HT-29 (cell line): Measurements from ENCODE around the gene MTARC2. TPM values are rescaled to one million over a fixed set of nuclear protein-coding genes. Genes with fewer than 3 reads are reported as not detected.

ENCODE experiments used
- DNase-seq: peaks from one replicate; pipeline ENCODE4 v3.0.0-alpha.2; 2015; ENCODE audit warnings: low spot score
- total RNA-seq: library from RNA; depleted of rRNA; stranded (reverse); fragments of >200 nt; shearing (Covaris generic); gene quantifications from 2 replicates; pipeline ENCODE4 v1.2.3, GENCODE V29; 2014

MTARC2 gene
- total RNA-seq, 1 experiment from 2014 or later: 6.6 TPM

DNA sequence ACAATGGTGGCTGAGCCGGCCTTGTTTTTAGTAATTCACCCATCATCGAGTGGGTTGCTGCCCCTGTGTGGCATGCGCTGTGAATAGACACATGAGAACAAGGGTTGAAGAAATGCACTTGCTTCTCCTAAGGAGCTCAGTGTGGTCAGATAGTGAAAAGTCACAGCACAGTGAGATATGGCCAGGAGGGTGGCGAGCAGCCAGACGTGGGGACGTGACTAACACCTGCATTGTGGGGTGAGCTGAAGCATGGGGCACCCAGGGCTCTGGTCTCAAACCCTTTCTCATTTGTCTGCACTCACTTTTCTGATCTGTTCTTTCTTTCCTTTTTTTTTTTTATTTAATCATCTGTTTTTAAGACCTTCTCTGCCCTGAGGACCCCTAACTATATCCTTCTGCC, 52.1 kb downstream of the MTARC2 start:
- no peak for DNase-seq

DNA sequence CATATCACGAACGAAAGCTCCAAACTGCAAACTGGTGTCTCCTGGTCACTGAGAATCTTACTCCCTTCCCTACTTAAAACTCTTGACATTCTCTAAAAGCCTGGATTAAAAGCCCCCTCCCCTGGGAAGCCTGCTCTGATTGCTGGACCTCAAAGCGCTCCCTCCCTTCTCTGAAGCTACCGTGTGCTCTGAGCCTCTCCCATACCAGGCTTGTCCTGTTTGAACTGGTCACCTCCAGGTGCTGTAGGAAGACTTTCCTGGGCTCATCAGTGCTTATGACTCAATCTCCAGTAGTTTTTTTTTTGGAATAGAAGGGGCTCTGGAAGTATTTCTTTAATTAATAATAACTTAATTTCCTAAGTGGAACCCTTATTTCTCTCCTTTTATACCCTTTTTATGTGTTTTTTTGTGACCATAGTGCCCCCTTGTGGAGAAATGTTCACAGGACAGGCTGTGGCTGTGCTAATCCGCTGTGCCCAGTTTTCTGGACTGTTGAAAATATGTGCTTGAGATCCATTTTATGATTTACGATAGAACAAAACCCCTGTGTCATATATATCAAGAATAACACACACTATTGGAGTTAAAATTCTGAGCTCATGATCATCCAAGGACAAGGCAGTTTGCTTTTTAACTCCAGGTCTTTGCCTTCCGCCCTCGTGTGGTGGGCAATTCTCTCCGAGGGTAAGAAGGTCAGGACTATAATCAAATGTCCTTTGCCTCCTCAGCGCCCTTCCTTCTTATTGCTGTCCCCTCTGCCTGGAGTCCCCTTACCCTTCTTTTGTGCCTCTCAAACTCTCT, 55.5 kb downstream of the MTARC2 start:
- DNase-seq: peak; percentile 57

DNA sequence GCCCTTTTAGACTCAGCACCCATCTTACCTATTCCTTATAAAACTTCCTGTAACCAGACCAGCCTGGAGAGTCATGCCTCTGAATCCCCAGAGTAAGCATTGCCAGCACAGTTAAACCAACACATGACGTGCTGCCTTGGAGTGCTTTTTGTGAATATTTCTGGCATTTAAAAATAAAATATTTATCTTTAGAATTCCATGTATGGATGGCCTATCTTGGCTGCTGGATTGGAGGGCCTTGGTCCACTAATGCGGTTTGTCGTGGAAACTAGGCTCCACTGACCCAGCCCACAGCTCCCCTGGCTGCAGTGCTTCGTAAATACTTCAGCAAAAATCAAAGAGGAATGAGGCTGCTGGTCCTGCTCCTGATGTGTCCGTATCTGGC, 56.1 kb downstream of the MTARC2 start:
- no peak for DNase-seq

DNA sequence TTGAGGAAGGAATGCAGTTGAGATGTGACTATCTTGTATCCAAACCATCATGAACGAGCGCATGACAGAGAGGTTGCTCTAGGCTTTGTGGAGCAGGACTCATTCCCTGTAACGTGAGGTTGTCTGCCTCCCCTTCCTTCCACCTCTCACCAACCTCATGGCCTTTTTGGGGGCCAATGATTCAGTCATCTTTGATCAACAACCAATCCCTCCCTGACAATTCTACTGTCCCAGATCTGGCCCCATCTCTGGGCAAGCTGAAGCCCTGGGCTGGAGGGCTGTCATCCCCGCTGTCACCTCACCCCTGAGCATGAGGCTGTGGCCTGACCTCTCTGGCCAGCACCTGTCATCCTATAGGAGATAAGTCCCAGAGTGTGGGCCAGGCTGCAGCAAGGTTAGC, 58.3 kb downstream of the MTARC2 start:
- DNase-seq: no peak

DNA sequence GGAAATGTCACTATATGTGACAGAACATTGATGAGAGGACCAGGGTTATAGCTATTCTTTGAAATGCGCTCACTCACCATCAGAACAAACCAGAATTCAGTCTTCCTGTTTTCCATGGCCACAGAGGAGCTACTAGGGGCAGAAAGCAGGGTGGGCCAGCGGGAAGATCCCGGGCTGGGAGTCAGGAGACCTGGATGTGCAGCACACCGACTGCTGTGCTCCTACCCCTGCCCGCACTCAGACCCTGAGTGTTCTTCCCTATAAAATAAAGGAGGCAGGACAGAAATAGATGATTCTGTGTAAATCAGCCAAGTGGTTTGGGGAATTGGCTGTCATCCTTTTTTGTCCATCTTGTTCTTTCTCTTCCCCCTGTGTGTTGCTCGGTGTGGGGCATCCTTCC, 59.6 kb downstream of the MTARC2 start:
- DNase-seq: no peak

DNA sequence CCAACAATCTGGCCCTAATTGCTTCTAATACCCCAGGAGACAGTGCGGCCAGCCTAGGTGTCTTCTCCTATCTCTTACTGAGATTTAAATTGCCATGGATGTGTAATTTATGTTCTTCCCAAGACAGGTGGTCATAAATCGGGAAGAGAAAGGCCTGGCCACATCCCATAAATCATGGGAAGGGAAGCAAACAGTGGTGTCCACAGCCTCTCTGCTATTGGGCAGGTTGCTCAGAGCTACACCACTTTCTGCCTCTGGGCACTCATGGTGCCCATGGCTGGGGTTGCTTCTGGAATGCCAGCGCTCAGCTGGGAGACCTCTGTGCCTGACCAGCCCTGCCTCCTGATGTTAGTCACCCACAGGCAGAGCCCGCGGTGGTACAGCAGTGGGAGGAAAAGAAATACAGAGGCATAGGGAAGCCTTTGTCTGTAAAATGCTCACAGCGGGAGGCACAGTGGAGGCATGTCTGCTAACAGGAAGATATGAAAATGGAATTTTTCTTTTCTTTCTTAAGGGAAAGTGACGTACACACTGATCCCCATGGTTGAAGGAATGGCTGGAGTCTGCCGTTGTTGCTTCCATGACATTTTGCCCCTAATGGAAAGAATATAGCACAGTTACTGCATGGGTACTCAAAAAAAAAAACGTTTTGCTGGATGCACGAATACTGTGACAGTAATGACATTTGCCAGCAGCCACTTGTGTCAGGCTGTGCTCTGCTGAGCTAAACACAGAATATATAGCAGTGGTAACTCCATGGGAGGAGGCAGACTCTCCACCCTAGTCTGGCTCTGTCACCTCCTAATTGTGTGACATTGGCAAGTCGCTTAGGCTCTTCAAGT, 60.4 kb downstream of the MTARC2 start:
- DNase-seq: no peak

DNA sequence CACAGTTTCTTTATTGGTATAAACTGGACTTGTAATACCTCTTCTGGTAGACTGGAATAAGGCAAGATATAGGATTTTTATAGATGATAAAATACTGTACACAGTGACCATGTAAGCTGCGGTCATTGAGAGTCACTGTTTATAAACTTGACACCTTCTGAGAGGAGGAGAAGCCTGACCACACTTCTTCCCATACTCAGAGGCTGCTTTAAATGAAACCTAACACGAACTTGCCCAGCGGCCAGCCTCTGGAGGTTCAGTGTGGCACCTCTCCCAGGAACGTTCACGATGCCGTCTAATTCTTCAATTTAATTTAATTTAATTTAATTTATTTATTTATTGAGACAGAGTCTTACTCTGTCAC, 61.0 kb downstream of the MTARC2 start:
- DNase-seq: no peak

DNA sequence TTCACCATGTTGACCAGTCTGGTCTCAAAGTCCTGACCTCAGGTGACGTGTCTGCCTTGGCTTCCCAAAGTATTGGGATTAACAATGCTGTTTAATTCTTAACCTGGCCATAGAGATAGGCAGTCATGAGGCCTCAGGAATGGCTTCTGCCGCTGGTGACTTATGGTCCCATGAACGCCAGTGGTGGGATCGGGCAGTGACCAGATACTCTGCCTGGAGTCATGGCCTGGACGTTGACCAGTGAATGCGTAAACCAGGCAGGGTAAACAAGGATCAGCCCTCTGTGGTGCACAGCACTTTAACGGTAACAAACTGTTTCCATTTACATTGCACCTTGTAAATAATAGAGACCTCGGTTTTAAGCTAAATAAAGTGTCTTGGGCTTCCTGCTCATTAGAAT, 61.6 kb downstream of the MTARC2 start:
- no peak for DNase-seq

DNA sequence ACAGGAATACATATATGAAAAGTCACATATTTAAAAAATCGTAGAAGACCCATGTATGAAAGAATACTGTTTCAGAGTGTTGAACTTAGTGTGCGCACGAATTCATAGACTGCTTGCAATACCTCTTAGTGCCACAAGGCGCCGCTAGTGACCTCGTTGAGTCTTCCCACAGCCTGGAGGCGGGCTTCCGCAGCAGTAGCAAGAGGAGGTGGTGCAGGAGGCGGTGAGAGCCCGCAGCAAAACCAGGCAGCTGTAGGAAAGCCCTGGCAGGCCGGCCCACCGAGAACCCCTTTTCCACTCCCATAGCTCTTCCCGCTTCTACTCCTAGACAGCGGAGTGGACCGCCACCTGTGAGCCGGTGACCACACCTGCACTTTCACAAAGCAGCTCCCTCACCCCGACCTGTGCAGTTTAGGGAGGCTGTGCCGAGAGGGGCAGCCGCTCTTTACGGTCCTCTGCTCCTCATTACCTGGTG, 62.1 kb downstream of the MTARC2 start:
- peak; percentile 76 for DNase-seq

DNA sequence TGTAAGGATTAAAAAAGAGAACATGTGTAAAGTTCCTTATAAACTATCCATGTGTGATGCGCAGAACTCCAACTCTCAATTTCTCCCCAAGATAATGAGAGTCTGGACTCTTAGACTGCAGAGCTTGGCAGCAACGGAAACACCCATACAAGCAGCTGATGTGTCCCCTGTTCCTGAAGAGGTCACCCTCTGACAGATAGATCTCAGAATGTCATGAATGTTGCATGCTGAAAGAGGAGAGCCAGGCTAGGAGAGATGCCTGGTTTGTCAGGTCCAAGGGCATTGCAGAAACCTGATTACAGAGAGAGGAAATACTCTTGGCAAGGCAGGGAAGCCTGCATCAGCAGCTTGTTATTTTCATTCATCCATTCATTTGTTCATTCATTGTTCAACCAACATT, 62.8 kb downstream of the MTARC2 start:
- no peak for DNase-seq

DNA sequence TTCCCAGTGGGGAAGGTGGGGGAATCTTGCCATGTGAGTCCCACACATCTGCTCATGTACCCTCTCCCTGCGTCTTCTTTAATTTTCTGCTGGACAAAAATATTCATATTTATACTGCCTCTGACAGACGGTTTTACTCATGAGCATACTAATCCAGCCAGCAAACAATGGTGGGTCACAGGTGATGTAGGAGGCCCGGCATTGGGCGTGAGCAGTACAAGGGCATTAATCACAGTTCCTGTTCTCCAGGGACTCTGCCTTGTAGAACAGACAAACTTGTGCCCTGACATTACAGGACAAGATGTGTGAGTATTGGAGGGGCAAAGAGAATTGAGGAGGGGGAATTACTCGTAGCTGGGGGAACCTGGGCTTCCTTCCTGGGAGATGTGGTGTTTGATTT, 63.6 kb downstream of the MTARC2 start:
- DNase-seq: no peak

DNA sequence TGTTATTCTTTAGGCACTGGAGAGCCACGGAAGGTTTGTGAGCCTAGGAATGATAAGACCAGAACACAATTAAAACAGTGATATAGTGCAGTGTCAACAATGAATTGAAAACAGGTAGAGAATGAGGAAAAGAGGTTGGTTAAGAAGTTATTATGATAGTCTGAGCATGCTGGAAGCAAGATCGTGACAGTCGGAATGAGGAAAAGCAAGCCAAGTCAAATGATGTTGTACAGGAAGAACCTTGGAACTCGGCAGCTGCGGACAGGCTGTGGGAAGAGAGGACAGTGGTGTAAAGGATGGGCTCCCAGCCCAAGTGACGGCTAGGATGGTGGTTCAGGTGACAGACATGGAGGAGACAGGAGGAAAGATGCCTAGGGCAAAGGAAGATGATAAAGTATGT, 64.2 kb downstream of the MTARC2 start:
- no peak for DNase-seq

DNA sequence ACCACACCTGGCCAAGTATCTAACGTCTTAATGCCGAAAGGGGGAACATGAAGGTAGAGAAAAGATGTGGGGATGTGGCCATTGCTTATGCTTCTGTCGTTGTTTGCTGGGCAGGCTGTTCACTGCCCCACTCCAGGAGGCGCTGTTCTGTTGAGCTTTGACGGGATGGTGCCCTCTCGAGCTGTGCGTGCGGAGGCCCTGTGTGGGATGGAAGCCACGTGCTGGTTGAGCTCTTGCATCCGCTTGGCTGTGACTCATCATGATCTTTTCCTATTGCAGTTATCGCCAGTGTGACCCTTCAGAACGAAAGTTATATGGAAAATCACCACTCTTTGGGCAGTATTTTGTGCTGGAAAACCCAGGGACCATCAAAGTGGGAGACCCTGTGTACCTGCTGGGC, 64.9 kb downstream of the MTARC2 start:
- no peak for DNase-seq

DNA sequence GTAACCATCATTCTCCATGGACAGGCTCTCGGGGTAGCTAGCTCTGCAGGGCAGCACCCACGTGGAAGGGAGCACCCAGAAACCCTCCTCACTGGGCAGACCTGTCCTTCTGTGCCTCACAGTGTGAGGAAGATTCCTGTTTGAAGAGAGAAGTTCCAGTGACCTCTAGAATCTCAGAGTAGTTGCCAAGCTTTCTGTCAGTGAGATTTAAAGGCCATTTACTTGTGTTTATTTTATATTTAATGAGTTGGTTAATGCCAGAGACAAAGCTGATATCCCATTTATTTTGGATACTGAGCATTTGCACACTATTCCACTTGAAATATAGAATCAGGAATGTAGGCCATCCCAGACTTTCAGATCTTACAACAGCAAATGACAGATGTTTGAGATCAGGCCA, 67.3 kb downstream of the MTARC2 start:
- no peak for DNase-seq

DNA sequence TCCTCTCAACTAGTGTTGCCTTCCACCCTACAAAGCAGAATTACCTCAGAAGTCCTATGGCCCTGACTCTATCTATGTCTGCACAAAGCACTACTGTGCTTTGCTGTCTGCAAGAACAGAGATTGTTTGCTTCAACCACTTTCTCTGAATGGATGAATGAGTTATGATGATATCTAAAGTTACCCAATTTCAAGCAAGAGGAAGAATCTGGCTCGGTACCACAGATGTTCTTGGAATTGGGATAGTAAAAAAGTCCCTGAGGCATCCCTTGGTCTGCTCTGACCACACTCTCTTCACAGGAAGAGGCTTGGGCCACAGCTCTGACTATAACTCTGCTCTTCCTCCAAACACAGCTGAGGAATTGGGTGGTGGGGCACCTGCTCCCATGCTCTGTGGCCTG, 69.8 kb downstream of the MTARC2 start:
- no peak for DNase-seq

DNA sequence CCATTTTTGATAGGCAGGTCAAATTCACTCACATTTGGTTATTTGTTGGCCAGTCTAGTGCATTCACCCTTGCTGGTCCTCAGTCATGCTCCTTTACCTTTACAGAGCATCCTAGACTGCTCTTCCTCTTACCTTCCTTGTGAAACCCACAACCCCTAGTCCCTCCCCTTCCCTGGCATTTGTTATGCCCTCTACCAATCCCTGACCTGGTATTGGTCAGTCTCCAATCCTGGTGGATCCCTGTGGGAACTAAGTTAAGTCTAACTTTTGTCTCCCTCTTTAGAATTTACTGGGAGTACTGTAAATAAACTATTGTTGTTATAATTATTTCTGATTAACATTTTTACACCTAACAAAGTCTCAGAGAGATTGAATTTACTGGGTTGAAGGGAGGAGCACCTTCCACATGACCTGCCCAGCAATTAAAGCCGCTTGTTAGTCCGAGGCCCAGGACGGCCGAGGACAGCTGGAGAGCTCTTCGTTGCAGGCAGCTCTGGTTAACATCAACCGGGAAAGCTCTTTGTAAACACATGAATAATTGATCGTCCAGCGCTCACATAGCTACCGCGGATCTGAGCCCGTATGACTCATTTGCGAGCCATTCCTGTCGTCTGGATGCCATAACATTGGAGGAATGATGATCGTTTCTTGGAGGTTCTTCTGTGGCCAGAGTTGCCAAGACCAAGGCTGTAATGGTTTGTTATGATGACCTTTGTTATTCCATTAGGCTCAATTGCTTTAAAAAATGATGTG, 70.5 kb downstream of the MTARC2 start:
- DNase-seq: peak; percentile 28

DNA sequence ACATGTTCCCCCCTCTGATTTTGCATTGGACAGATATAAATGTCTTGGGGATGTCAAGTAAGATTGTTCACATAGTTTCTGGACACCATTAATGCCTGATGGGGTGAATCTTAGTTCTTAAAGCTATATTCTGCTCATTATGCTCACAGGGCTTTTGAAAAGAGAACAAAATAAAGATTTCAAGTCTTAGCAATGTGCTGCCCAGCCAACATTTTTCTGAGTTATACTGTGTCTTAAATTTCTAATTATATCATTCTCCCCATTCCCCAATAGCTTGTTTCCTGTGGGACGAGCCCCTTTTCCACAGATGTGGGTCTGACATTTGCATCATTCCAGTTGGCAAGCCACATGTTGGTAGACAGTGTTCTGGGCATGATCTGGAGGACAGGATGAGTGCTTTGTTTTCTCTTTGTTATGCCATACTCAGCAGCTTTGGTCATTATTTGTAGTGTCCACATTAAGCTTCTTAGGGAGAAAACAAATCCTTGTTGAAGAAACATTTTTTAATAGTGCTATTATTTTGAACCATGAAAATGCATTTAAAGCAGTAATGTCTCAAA, 71.4 kb downstream of the MTARC2 start:
- DNase-seq: no peak

DNA sequence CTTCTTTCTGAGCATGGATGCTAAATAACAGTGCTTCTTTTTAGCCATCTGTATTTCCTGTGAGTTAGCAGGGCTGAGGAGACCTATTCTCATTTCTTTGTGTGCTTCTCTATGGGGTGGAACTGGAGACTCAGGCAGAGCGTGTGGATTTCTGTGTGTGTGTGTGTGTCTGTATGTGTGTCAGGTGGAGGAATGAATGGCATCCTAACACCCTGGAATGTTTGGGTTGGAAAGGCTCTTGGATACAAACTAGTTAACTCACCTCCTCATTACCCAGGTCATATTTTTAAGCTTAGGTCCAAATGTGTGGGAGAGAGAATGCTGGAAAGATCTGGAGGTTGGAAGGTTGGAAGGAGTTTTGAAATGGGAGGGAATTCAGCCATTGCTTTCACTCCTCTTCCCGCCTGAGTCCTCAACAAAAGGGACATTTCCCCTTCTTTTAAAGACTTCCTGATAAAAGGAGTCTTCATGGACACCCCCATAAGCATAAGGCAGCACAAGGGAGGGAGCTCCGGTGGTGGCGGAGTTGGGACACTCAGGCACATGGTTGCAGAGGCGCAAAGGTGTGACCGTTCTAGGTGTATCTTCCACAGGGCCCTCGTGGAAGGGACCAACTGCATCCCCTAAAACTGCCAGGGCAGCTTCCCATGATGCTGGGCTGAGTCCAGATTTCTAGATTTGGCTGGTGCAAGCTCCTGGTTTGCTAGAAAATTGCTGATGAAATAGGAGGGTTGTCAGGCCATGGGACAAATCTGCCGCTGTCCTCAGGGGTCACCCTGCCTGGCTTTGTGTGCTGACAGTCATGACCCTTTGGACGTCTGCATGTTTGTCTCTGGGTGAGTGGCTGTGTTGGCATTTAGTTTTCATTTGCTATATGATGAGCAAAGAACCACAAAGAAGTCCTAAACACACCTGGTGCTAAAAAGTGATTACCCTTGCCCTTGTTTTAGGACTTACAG, 76.2 kb downstream of the MTARC2 start:
- no peak for DNase-seq

DNA sequence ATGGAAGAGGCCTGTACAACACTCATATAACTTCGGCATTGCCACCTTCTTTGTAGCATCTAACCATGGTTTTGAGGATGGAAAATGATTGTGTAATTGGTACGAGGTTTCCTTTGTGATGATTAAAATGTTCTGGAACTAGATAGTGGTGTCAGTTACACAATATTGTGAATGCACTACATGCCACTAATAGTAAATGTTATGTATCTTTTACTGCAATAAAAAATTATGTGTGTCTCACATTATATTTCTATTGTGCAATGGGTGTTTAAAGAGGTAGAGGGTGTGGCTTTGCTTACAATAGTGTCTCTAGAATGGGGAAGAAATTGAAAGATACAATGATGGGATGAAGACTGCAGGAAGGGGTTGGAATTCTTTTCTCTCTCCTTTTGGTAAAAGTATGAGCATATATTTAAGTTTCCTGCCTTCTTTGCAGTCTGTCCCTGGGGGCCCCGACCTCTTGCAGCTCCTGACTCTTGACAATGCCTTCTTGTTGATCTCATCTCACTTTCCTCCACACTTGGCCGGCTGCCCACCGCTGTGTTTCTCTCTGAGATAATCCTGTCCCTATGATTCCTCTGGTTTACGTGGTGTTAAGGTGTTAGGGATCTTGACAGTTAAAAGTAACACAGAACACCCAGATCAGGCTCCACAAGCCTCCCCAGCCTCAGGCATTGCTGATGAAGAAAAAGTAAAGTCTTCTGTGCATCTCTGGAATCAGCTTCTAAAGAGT, 77.9 kb downstream of the MTARC2 start:
- DNase-seq: no peak

DNA sequence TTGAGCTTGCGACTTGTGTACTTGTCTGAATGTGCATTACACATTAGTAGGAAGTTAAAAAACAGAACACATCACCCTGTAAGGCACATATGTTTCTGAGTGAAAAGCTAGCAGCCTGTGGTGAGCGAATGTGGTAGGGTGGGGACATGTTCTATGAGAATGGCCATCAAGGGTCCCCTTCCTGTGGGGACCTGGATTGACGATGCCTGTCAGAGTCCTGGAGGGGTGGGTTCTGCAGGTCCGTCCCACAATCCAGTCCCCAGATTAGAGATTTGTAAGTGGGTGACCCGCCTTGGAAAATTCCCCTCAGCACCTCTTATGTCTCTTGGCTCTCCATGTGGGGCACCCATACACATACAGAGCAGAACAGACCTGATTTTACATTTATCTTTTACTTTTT, 78.6 kb downstream of the MTARC2 start:
- DNase-seq: no peak
